GM12878 (cell line): ENCODE results near the gene PPARA.

Experiments used
- CBFB ChIP-seq: IDR thresholded peaks from 2 replicates; pipeline ENCODE4 v1.6.1; 2016; ENCODE audit warnings: antibody characterized with exemption, low read depth
- EED ChIP-seq: sonication (generic); IDR thresholded peaks from 2 replicates; pipeline ENCODE4 v1.6.1; 2016; ENCODE audit warnings: antibody characterized with exemption, low read depth
- EZH2 ChIP-seq: IDR thresholded peaks from 2 replicates; pipeline ENCODE4 v1.6.1; 2012; ENCODE audit warnings: low read depth, mild to moderate bottlenecking, control low read depth, inconsistent platforms, low read length, borderline replicate concordance; ENCODE audit not compliant: control insufficient read depth
- JUND ChIP-seq: IDR thresholded peaks from 2 replicates; pipeline ENCODE4 v1.6.1; 2012; ENCODE audit warnings: low read depth, mild to moderate bottlenecking, low read length, improper control_type of control experiment, moderate library complexity
- PAX5 ChIP-seq: IDR thresholded peaks from 2 replicates; pipeline ENCODE4 v1.6.1; 2011; ENCODE audit warnings: low read depth, low read length, borderline replicate concordance
- TAF1 ChIP-seq: IDR thresholded peaks from 2 replicates; pipeline ENCODE4 v1.6.1; 2011; ENCODE audit warnings: mild to moderate bottlenecking, low read depth, low read length, borderline replicate concordance

GRCh38 chr22:46245511-46245910 lies 95.2 kb downstream of the PPARA start:
- no peak for TF ChIP-seq EED
- no peak for TF ChIP-seq PAX5
- TF ChIP-seq TAF1, result no peak
- no peak for TF ChIP-seq EZH2
- TF ChIP-seq JUND, result no peak
- no peak for TF ChIP-seq CBFB
